Measurements from ENCODE around the gene IL21R.

IL21R gene

DNA sequence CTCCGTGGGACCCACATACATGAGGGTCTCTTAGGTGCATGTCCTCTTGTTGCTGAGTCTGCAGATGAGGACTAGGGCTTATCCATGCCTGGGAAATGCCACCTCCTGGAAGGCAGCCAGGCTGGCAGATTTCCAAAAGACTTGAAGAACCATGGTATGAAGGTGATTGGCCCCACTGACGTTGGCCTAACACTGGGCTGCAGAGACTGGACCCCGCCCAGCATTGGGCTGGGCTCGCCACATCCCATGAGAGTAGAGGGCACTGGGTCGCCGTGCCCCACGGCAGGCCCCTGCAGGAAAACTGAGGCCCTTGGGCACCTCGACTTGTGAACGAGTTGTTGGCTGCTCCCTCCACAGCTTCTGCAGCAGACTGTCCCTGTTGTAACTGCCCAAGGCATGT lies 38.2 kb upstream of the IL21R start:
- TF ChIP-seq, protein P1, sequence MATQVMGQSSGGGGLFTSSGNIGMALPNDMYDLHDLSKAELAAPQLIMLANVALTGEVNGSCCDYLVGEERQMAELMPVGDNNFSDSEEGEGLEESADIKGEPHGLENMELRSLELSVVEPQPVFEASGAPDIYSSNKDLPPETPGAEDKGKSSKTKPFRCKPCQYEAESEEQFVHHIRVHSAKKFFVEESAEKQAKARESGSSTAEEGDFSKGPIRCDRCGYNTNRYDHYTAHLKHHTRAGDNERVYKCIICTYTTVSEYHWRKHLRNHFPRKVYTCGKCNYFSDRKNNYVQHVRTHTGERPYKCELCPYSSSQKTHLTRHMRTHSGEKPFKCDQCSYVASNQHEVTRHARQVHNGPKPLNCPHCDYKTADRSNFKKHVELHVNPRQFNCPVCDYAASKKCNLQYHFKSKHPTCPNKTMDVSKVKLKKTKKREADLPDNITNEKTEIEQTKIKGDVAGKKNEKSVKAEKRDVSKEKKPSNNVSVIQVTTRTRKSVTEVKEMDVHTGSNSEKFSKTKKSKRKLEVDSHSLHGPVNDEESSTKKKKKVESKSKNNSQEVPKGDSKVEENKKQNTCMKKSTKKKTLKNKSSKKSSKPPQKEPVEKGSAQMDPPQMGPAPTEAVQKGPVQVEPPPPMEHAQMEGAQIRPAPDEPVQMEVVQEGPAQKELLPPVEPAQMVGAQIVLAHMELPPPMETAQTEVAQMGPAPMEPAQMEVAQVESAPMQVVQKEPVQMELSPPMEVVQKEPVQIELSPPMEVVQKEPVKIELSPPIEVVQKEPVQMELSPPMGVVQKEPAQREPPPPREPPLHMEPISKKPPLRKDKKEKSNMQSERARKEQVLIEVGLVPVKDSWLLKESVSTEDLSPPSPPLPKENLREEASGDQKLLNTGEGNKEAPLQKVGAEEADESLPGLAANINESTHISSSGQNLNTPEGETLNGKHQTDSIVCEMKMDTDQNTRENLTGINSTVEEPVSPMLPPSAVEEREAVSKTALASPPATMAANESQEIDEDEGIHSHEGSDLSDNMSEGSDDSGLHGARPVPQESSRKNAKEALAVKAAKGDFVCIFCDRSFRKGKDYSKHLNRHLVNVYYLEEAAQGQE (IDR thresholded peaks at IDR 0.05; ENCODE audit: insufficient read depth in 1 of 2, low read depth in 2 of 2, low read length in 2 of 2): no peak
- TF ChIP-seq SIN3A (IDR thresholded peaks at IDR 0.05; ENCODE audit: borderline replicate concordance, insufficient read depth, low read length): no peak
- TF ChIP-seq POLR2AphosphoS5 (IDR thresholded peaks at IDR 0.05; ENCODE audit: low read depth, low read length): no peak
- no peak for TF ChIP-seq FOXP2 (optimal IDR thresholded peaks at IDR 0.05; ENCODE audit: borderline replicate concordance, extremely low read depth, extremely low read length, insufficient read depth)
- no peak for TF ChIP-seq TAF1 (IDR thresholded peaks at IDR 0.05; ENCODE audit: borderline replicate concordance, insufficient read depth, low read length)

DNA sequence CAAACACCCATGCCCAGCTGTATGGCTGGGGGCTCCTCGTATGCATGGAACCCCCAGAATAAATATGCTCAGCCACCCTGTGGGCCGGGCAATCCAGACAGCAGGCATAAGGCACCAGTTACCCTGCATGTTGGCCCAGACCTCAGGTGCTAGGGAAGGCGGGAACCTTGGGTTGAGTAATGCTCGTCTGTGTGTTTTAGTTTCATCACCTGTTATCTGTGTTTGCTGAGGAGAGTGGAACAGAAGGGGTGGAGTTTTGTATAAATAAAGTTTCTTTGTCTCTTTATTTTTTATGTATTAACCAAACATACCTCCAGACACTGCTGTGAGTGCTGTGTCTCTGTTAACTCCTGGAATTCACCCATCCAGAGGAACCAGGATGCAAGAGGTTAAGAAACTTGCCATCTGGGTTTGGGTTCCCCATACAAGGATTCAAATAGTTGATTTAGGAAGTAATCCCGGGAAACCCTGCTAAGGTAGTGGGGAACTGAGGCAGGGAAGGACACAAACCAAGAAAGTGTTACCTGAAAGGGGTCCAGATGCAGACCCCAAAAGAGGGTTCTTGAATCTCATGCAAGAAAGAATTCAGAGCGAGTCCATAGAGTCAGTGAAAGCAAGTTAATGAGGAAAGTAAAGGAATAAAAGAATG lies 37.4 kb upstream of the IL21R start:
- no peak for TF ChIP-seq FOXP2 (optimal IDR thresholded peaks at IDR 0.05; ENCODE audit: borderline replicate concordance, extremely low read depth, extremely low read length, insufficient read depth)
- no peak for TF ChIP-seq SIN3A (IDR thresholded peaks at IDR 0.05; ENCODE audit: borderline replicate concordance, insufficient read depth, low read length)
- TF ChIP-seq POLR2AphosphoS5 (IDR thresholded peaks at IDR 0.05; ENCODE audit: low read depth, low read length): no peak
- no peak for TF ChIP-seq TAF1 (IDR thresholded peaks at IDR 0.05; ENCODE audit: borderline replicate concordance, insufficient read depth, low read length)
- TF ChIP-seq, protein P1 (IDR thresholded peaks at IDR 0.05; ENCODE audit: insufficient read depth in 1 of 2, low read depth in 2 of 2, low read length in 2 of 2): no peak

DNA sequence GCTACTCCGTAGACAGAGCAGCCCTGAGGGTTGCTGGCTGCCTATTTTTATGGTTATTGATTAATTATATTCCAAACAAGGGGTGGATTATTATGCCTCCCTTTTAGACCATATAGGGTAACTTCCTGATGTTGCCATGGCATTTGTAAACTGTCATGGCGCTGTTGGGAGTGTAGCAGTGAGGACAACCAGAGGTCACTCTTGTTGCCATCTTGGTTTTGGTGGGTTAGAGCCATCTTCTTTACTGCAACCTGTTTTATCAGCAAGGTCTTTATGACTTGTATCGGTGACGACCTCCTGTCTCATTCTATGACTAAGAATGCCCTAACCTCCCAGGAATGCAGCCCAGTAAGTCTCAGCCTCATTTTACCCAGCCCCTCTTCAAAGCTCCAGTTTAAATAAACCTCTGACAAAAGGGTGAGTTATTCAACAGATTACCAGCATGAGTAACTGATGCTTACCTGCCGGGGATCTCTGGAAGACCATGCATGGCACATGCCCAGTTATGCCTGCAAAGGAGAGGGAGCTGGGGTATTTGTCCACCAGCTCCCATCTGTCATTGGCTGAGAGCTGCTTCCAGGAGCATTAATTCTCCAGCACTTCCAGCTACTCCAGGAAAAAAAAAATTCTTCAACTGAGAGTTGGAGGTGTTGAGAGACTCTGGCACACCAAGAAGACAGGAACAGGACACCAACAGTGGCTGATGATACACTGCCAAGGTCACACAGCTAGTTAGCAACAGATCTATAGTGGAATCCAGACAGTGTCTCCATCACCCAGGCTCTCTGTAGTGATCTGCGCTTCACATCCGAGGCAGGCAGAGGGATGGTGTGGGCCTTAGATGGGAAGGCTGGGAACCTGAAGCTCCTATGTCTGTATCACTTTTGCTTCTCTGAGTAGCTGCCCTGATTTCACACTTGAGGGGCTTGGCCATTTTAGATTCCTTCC lies 36.6 kb upstream of the IL21R start:
- TF ChIP-seq FOXP2 (optimal IDR thresholded peaks at IDR 0.05; ENCODE audit: borderline replicate concordance, extremely low read depth, extremely low read length, insufficient read depth) (no peak), SIN3A (IDR thresholded peaks at IDR 0.05; ENCODE audit: borderline replicate concordance, insufficient read depth, low read length) (no peak), POLR2AphosphoS5 (IDR thresholded peaks at IDR 0.05; ENCODE audit: low read depth, low read length) (no peak), TAF1 (IDR thresholded peaks at IDR 0.05; ENCODE audit: borderline replicate concordance, insufficient read depth, low read length) (no peak)
- TF ChIP-seq, protein P1 (IDR thresholded peaks at IDR 0.05; ENCODE audit: insufficient read depth in 1 of 2, low read depth in 2 of 2, low read length in 2 of 2): no peak

DNA sequence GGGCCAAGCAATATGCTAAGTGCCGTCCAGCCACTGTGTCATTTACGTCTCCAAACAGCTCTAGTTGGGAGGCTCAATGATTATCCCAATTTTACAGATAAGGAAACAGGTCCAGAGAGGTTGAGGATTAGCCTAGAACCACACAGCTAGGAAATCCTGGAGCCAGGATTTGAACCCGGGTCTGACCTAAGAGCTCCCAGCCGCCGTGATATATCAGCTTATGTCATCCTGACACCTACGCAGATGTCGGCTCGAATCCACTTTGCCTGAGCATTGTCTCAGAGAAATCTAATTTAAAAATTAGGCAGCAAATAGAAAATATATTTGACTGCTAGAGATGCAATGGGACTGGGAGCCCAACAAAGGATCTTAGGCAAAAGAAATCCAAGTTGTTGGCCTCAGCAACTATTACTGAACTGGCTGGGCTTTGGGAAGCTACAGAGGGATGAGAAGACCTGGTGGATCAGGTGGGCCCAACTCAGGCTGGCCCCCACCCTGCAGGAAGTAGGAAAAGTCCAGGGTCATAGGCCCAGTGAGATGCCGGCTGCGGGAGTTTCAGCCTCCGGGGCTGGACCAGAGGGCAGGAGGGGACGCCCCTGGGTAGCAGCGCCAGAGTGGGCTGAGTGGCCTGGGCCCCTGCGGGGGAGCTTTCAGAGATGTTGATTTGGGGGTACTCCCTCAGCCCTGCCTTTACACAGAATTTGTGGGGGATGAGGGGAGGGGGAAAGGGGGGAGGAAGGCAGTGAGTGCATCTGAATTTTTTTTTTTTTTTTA lies 35.1 kb upstream of the IL21R start:
- no peak for TF ChIP-seq SIN3A (IDR thresholded peaks at IDR 0.05; ENCODE audit: borderline replicate concordance, insufficient read depth, low read length)
- no peak for TF ChIP-seq POLR2AphosphoS5 (IDR thresholded peaks at IDR 0.05; ENCODE audit: low read depth, low read length)
- TF ChIP-seq TAF1 (IDR thresholded peaks at IDR 0.05; ENCODE audit: borderline replicate concordance, insufficient read depth, low read length): no peak
- no peak for TF ChIP-seq FOXP2 (optimal IDR thresholded peaks at IDR 0.05; ENCODE audit: borderline replicate concordance, extremely low read depth, extremely low read length, insufficient read depth)
- TF ChIP-seq, protein P1 (IDR thresholded peaks at IDR 0.05; ENCODE audit: insufficient read depth in 1 of 2, low read depth in 2 of 2, low read length in 2 of 2): no peak

Data from PFSK-1 (cell line).